H9 (cell line): ENCODE data around the gene VAV3. TPM values are rescaled to one million over a fixed set of nuclear protein-coding genes. Genes with fewer than 3 reads are reported as not detected.

ENCODE experiments used
- DNase-seq: peaks from one replicate; pipeline ENCODE4 v3.0.0-alpha.2; 2017
- H2AFZ ChIP-seq: one replicate; pipeline ENCODE4 v1.6.1; 2013; ENCODE audit warnings: mild to moderate bottlenecking, low read length, control low read depth, moderate library complexity
- H2AK5ac ChIP-seq: 2 replicates; pipeline ENCODE4 v1.6.1; 2013; ENCODE audit warnings: low read length, control low read depth, mixed read lengths; ENCODE audit not compliant: insufficient read length
- H2BK120ac ChIP-seq: one replicate; pipeline ENCODE4 v1.6.1; 2013; ENCODE audit warnings: low read depth, mild to moderate bottlenecking, low read length, control low read depth, inconsistent platforms; ENCODE audit not compliant: poor library complexity, severe bottlenecking
- H2BK12ac ChIP-seq: 2 replicates; pipeline ENCODE4 v1.6.1; 2013; ENCODE audit warnings: low read length, control low read depth, mixed read lengths, low read depth; ENCODE audit not compliant: insufficient read length
- H2BK15ac ChIP-seq: 2 replicates; pipeline ENCODE4 v1.6.1; 2013; ENCODE audit warnings: low read depth, low read length, control low read depth
- H2BK20ac ChIP-seq: one replicate; pipeline ENCODE4 v1.6.1; 2013; ENCODE audit warnings: low read depth, mild to moderate bottlenecking, low read length, control low read depth, inconsistent platforms; ENCODE audit not compliant: poor library complexity, severe bottlenecking
- H2BK5ac ChIP-seq: 2 replicates; pipeline ENCODE4 v1.6.1; 2013; ENCODE audit warnings: low read length, control low read depth, mixed read lengths; ENCODE audit not compliant: insufficient read length
- H3K14ac ChIP-seq: 2 replicates; pipeline ENCODE4 v1.6.1; 2013; ENCODE audit warnings: low read length, control low read depth; ENCODE audit not compliant: insufficient read depth
- H3K18ac ChIP-seq: 2 replicates; pipeline ENCODE4 v1.6.1; 2013; ENCODE audit warnings: low read depth, mild to moderate bottlenecking, mixed read lengths, low read length, control low read depth; ENCODE audit not compliant: insufficient read length
- H3K23ac ChIP-seq: 2 replicates; pipeline ENCODE4 v1.6.1; 2013; ENCODE audit warnings: low read length, control low read depth, mixed read lengths, low read depth; ENCODE audit not compliant: insufficient read length
- H3K23me2 ChIP-seq: 2 replicates; pipeline ENCODE4 v1.6.1; 2013; ENCODE audit warnings: low read depth, mild to moderate bottlenecking, mixed read lengths, low read length, control low read depth; ENCODE audit not compliant: insufficient read length, poor library complexity, severe bottlenecking
- H3K27ac ChIP-seq: 2 replicates; pipeline ENCODE4 v1.5.1; 2013; ENCODE audit warnings: low read length, control low read depth, mixed read lengths, low read depth; ENCODE audit not compliant: insufficient read length
- H3K27me3 ChIP-seq: 2 replicates; pipeline ENCODE4 v1.6.1; 2013; ENCODE audit warnings: low read length, control low read depth, inconsistent platforms; ENCODE audit not compliant: insufficient read depth
- H3K4ac ChIP-seq: 2 replicates; pipeline ENCODE4 v1.6.1; 2013; ENCODE audit warnings: low read depth, mild to moderate bottlenecking, control low read depth, inconsistent platforms, low read length, moderate library complexity
- H3K4me1 ChIP-seq: 2 replicates; pipeline ENCODE4 v1.6.1; 2013; ENCODE audit warnings: low read length, control low read depth, inconsistent platforms; ENCODE audit not compliant: insufficient read depth
- H3K4me2 ChIP-seq: 2 replicates; pipeline ENCODE4 v1.6.1; 2013; ENCODE audit warnings: low read length, control low read depth, mixed read lengths; ENCODE audit not compliant: insufficient read length, insufficient read depth
- H3K56ac ChIP-seq: 2 replicates; pipeline ENCODE4 v1.6.1; 2013; ENCODE audit warnings: low read depth, mild to moderate bottlenecking, mixed read lengths, low read length, control low read depth; ENCODE audit not compliant: insufficient read length
- H3K79me1 ChIP-seq: 2 replicates; pipeline ENCODE4 v1.6.1; 2013; ENCODE audit warnings: low read depth, mild to moderate bottlenecking, moderate library complexity, low read length, control low read depth, inconsistent platforms; ENCODE audit not compliant: insufficient read depth, poor library complexity, severe bottlenecking
- H3K79me2 ChIP-seq: 2 replicates; pipeline ENCODE4 v1.6.1; 2013; ENCODE audit warnings: low read length, control low read depth, inconsistent platforms; ENCODE audit not compliant: insufficient read depth
- H3K9ac ChIP-seq: 2 replicates; pipeline ENCODE4 v1.6.1; 2013; ENCODE audit warnings: low read length, control low read depth, mixed read lengths; ENCODE audit not compliant: insufficient read length; ENCODE audit errors: extremely low read depth
- H3K9me3 ChIP-seq: one replicate; pipeline ENCODE4 v1.6.1; 2013; ENCODE audit warnings: low read depth, low read length, inconsistent platforms; ENCODE audit not compliant: control insufficient read depth
- H3T11ph ChIP-seq: one replicate; pipeline ENCODE4 v1.6.1; 2013; ENCODE audit warnings: mild to moderate bottlenecking, low read length, control low read depth, inconsistent platforms
- H4K20me1 ChIP-seq: one replicate; pipeline ENCODE4 v1.6.1; 2013; ENCODE audit not compliant: control insufficient read depth, insufficient read length, insufficient read depth
- H4K5ac ChIP-seq: 2 replicates; pipeline ENCODE4 v1.6.1; 2013; ENCODE audit warnings: low read depth, mild to moderate bottlenecking, mixed read lengths, low read length, control low read depth; ENCODE audit not compliant: insufficient read length
- H4K8ac ChIP-seq: replicated peaks from 2 replicates; pipeline ENCODE4 v1.6.1; 2013; ENCODE audit warnings: low read length, control low read depth, mixed read lengths, low read depth; ENCODE audit not compliant: insufficient read length
- H4K91ac ChIP-seq: 2 replicates; pipeline ENCODE4 v1.6.1; 2013; ENCODE audit warnings: low read depth, mild to moderate bottlenecking, moderate library complexity, mixed read lengths, low read length, control low read depth; ENCODE audit not compliant: insufficient read length
- H3K27ac Mint-ChIP-seq, 3 experiments: 2 replicates in 2 of 3; 3 replicates in 1 of 3; pipeline ENCODE4 v1.8.0; 2020 to 2021; ENCODE audit warnings: mixed read lengths in 3 of 3, mild to moderate bottlenecking in 1 of 3, moderate library complexity in 1 of 3
- H3K27me3 Mint-ChIP-seq: 2 replicates; pipeline ENCODE4 v1.8.0; 2021; ENCODE audit warnings: low read depth, mild to moderate bottlenecking, moderate library complexity, mixed read lengths
- H3K36me3 Mint-ChIP-seq, 3 experiments: 2 replicates in 2 of 3; 3 replicates in 1 of 3; pipeline ENCODE4 v1.8.0; 2020 to 2021; ENCODE audit warnings: low read depth in 3 of 3, mixed read lengths in 3 of 3; ENCODE audit not compliant: insufficient read depth in 1 of 3
- H3K4me1 Mint-ChIP-seq, 2 experiments: 2 replicates each; pipeline ENCODE4 v1.8.0; 2020; ENCODE audit warnings: mixed read lengths in 2 of 2
- H3K4me3 Mint-ChIP-seq, 2 experiments: 2 replicates in 1 of 2; 3 replicates in 1 of 2; pipeline ENCODE4 v1.8.0; 2020 to 2021; ENCODE audit warnings: mild to moderate bottlenecking in 2 of 2, mixed read lengths in 2 of 2, moderate library complexity in 1 of 2
- H3K9me3 Mint-ChIP-seq, 2 experiments: 2 replicates in 1 of 2; 3 replicates in 1 of 2; pipeline ENCODE4 v1.8.0; 2020; ENCODE audit warnings: mild to moderate bottlenecking in 2 of 2, mixed read lengths in 2 of 2, moderate library complexity in 1 of 2
- WGBS: extraction: QIAGEN DNeasy Blood & Tissue Kit; methylation state at CpG from one replicate; pipeline ENCODE4 v1.1.7; 2013; ENCODE audit warnings: missing lambda C conversion rate, low lambda C conversion rate, mixed read lengths; ENCODE audit not compliant: insufficient read length; ENCODE audit errors: extremely low coverage; 5-methylcytosine and 5-hydroxymethylcytosine counted together
- total RNA-seq: library from RNA; stranded (reverse); gene quantifications from 2 replicates; pipeline ENCODE4 v1.2.1, GENCODE V29; 2021
- TF ChIP-seq, protein P1 (sequence below): fragments of 200-600 bp; sonication (generic); conservative IDR thresholded peaks from 3 replicates; pipeline ENCODE4 v1.8.0; 2021; ENCODE audit warnings: antibody characterized with exemption, mild to moderate bottlenecking

The VAV3 gene
- total RNA-seq, 1 experiment from 2014 or later: 5.1 TPM

- no peak overlapping the region for H2AFZ ChIP-seq
- H4K8ac ChIP-seq: no peak overlapping the region
- H3K18ac ChIP-seq: no peak overlapping the region
- no peaks in the 10 kb centered on the region for H3K36me3 Mint-ChIP-seq
- H3K23me2 ChIP-seq: no peaks in the 10 kb centered on the region
- H3K27ac ChIP-seq: no peak overlapping the region
- no peaks in the 10 kb centered on the region for H3K27me3 ChIP-seq
- no peak overlapping the region for H2BK12ac ChIP-seq
- H3K4me3 Mint-ChIP-seq: no peak overlapping the region
- H2BK5ac ChIP-seq: no peak overlapping the region
- no CpG with 5 or more reads among the region's 6 CpGs for WGBS
- TF ChIP-seq, protein P1, sequence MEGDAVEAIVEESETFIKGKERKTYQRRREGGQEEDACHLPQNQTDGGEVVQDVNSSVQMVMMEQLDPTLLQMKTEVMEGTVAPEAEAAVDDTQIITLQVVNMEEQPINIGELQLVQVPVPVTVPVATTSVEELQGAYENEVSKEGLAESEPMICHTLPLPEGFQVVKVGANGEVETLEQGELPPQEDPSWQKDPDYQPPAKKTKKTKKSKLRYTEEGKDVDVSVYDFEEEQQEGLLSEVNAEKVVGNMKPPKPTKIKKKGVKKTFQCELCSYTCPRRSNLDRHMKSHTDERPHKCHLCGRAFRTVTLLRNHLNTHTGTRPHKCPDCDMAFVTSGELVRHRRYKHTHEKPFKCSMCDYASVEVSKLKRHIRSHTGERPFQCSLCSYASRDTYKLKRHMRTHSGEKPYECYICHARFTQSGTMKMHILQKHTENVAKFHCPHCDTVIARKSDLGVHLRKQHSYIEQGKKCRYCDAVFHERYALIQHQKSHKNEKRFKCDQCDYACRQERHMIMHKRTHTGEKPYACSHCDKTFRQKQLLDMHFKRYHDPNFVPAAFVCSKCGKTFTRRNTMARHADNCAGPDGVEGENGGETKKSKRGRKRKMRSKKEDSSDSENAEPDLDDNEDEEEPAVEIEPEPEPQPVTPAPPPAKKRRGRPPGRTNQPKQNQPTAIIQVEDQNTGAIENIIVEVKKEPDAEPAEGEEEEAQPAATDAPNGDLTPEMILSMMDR: no peak
- no peak for DNase-seq
- no peak overlapping the region for H3K14ac ChIP-seq
- H2BK20ac ChIP-seq: no peak overlapping the region
- peaks cover 0 to 1% of the 10 kb centered on the region in 2 experiments; a peak in 1 of 5 replicates for H3K9me3 Mint-ChIP-seq
- H3K79me2 ChIP-seq: no peaks in the 10 kb centered on the region
- H4K5ac ChIP-seq: no peak overlapping the region
- H3K4ac ChIP-seq: no peak overlapping the region
- no peaks in the 10 kb centered on the region for H3K4me1 ChIP-seq
- H3K27ac Mint-ChIP-seq: no peak overlapping the region
- no peak overlapping the region for H4K91ac ChIP-seq
- H2BK15ac ChIP-seq: no peak overlapping the region
- H2AK5ac ChIP-seq: no peak overlapping the region
- H3K27me3 Mint-ChIP-seq: no peaks in the 10 kb centered on the region
- H2BK120ac ChIP-seq: no peak overlapping the region
- H4K20me1 ChIP-seq: no peaks in the 10 kb centered on the region
- no peak overlapping the region for H3K9ac ChIP-seq
- H3T11ph ChIP-seq: no peak overlapping the region
- no peak overlapping the region for H3K4me2 ChIP-seq
- no peak overlapping the region for H3K23ac ChIP-seq
- H3K79me1 ChIP-seq: no peaks in the 10 kb centered on the region
- no peaks in the 10 kb centered on the region for H3K9me3 ChIP-seq
- no peak overlapping the region for H3K56ac ChIP-seq
- H3K4me1 Mint-ChIP-seq: peaks cover 8 to 10% of the 10 kb centered on the region in 2 experiments
These were observed 35.2 kb upstream of the VAV3 start for GRCh38 chr1:108000184-108000583.
